Panc1 (cell line): ENCODE data around the gene SLC25A6. TPM values are rescaled to one million over a fixed set of nuclear protein-coding genes. Genes with fewer than 3 reads are reported as not detected.

Source experiments
- ATAC-seq: fragments of 200-7000 bp; cut with Tn5 transposase; 2 replicates; pipeline ENCODE4 v1.9.1; 2020; ENCODE audit warnings: mild to moderate bottlenecking, moderate library complexity
- BruUV-seq: library from RNA; stranded (reverse); fragments of 400-500 nt; replicated peaks from 2 replicates; lab custom pipeline; 2021; lab: Mats Ljungman, UMichigan
- CTCF ChIA-PET: fragments of 300-600 bp; sonication (Branson Sonifier 250); formaldehyde crosslinking; loops from one replicate; lab custom pipeline; 2022; ENCODE audit warnings: antibody characterized with exemption; lab: Charles Lee
- POLR2A ChIA-PET: fragments of 300-600 bp; sonication (Branson Sonifier 250); formaldehyde crosslinking; loops from one replicate; lab custom pipeline; 2022; ENCODE audit warnings: antibody characterized with exemption; lab: Charles Lee
- DNase-seq: peaks from one replicate; pipeline ENCODE4 v3.0.0-alpha.2; 2010; ENCODE audit warnings: low read depth, low spot score
- H3K27ac ChIP-seq: 2 replicates; pipeline ENCODE4 v1.5.1; 2011; ENCODE audit warnings: mild to moderate bottlenecking, low read length, inconsistent platforms
- H3K27me3 ChIP-seq: fragments of 200-500 bp; sonication (Bioruptor generic); 2 replicates; pipeline ENCODE4 v1.6.0; 2014; ENCODE audit warnings: low read length, inconsistent platforms; ENCODE audit not compliant: control insufficient read depth, insufficient read depth
- H3K36me3 ChIP-seq: fragments of 200-500 bp; sonication (Bioruptor generic); 2 replicates; pipeline ENCODE4 v1.5.1; 2014; ENCODE audit warnings: inconsistent platforms, mild to moderate bottlenecking, low read length, moderate library complexity; ENCODE audit not compliant: control insufficient read depth, insufficient read depth
- H3K4me1 ChIP-seq: 2 replicates; pipeline ENCODE4 v1.5.1; 2011; ENCODE audit warnings: inconsistent platforms, mild to moderate bottlenecking, low read length, moderate library complexity; ENCODE audit not compliant: control insufficient read depth, insufficient read depth
- H3K4me3 ChIP-seq, 2 experiments: 2 replicates each; pipeline ENCODE4 v1.5.1; 2011 to 2012; ENCODE audit warnings: low read depth in 2 of 2, low read length in 2 of 2, mild to moderate bottlenecking in 2 of 2, inconsistent platforms in 1 of 2, moderate library complexity in 1 of 2
- H3K9me3 ChIP-seq: fragments of 200-500 bp; sonication (Bioruptor generic); 2 replicates; pipeline ENCODE4 v1.5.1; 2014; ENCODE audit warnings: low read depth, mild to moderate bottlenecking, inconsistent platforms, low read length, moderate library complexity; ENCODE audit not compliant: control insufficient read depth, insufficient read depth
- POLR2AphosphoS5 ChIP-seq: IDR thresholded peaks from 2 replicates; pipeline ENCODE4 v1.6.1; 2012; ENCODE audit warnings: mild to moderate bottlenecking, low read depth, low read length, moderate library complexity
- SIN3A ChIP-seq: IDR thresholded peaks from 2 replicates; pipeline ENCODE4 v1.6.1; 2012; ENCODE audit warnings: low read depth, mild to moderate bottlenecking, low read length, moderate library complexity, borderline replicate concordance; ENCODE audit not compliant: insufficient read depth
- TCF7L2 ChIP-seq: IDR thresholded peaks from 2 replicates; pipeline ENCODE4 v1.6.1; 2011; ENCODE audit warnings: mild to moderate bottlenecking, low read depth, low read length, inconsistent platforms
- in situ Hi-C: cut with HindIII; loops from 2 replicates; pipeline ENCODE4 v1.10.0; 2016; ENCODE audit warnings: low sequenced_read_pairs, low pct_unique_long_range_greater_than_20kb
- intact Hi-C: fragments of 100-400 bp; cut with micrococcal nuclease; formaldehyde crosslinking; loops from one replicate; pipeline ENCODE4 v1.10.0; 2022; ENCODE audit not compliant: unreplicated experiment
- total RNA-seq: library from RNA; stranded (reverse); gene quantifications from one replicate; pipeline ENCODE4 v1.2.1, GENCODE V29; 2021; ENCODE audit not compliant: unreplicated experiment
- TF ChIP-seq, protein P1 (sequence below): fragments of 450-650 bp; IDR thresholded peaks from 2 replicates; pipeline ENCODE4 v1.5.1; 2017; ENCODE audit warnings: mild to moderate bottlenecking
- TF ChIP-seq, protein P2 (sequence below), 2 experiments: IDR thresholded peaks; 2 replicates each; pipeline ENCODE4 v1.6.1; 2011 to 2012; ENCODE audit warnings: low read depth in 2 of 2, control low read depth in 1 of 2, low read length in 1 of 2, mild to moderate bottlenecking in 1 of 2, moderate library complexity in 1 of 2; ENCODE audit not compliant: insufficient read depth in 1 of 2

SLC25A6 gene
- total RNA-seq, 1 experiment from 2014 or later, result 125 TPM

DNA sequence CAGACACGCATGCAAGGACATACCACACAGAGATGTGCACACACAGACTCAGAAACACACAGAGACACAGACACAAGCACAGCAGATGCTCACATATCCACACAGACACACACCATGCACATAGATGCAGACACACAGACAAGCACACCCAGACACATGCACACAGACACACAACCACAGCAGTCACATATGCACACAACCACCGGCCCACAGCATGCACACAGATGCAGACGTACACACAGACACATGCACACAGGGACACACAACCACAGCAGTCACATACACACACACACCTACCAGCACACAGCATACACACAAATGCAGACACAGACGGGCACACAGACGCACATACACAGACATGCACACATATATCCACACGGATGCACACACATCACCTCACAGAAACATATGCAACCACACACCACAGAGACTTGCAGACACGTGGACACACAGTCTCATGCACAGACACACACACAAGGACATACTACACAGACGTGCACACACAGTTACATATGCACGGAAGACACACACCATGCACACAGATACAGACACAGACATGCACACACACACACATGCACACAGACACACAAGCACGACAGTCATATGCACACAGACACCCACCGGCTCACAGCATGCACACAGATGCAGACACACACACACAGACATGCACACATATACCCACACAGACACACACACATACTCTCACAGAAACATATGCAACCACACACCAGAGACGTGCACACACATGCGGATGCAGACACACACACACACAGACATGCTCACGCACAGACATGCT, 25.2 kb upstream of the SLC25A6 start:
- no peak for DNase-seq
- BruUV-seq, result no TSS peak
- in situ Hi-C loops (no loop called here), intact Hi-C loops (no loop called here)
- ATAC-seq, result no peak
- ChIA-PET CTCF (no interaction called here), POLR2A (no interaction called here)
- TF ChIP-seq POLR2AphosphoS5 (0 out of 2 replicates have a peak, but pooled peaks have one; percentile 20), SIN3A (no peak), TCF7L2 (no peak)
- TF ChIP-seq, protein P1, sequence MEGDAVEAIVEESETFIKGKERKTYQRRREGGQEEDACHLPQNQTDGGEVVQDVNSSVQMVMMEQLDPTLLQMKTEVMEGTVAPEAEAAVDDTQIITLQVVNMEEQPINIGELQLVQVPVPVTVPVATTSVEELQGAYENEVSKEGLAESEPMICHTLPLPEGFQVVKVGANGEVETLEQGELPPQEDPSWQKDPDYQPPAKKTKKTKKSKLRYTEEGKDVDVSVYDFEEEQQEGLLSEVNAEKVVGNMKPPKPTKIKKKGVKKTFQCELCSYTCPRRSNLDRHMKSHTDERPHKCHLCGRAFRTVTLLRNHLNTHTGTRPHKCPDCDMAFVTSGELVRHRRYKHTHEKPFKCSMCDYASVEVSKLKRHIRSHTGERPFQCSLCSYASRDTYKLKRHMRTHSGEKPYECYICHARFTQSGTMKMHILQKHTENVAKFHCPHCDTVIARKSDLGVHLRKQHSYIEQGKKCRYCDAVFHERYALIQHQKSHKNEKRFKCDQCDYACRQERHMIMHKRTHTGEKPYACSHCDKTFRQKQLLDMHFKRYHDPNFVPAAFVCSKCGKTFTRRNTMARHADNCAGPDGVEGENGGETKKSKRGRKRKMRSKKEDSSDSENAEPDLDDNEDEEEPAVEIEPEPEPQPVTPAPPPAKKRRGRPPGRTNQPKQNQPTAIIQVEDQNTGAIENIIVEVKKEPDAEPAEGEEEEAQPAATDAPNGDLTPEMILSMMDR, result no peak
- TF ChIP-seq, protein P2, sequence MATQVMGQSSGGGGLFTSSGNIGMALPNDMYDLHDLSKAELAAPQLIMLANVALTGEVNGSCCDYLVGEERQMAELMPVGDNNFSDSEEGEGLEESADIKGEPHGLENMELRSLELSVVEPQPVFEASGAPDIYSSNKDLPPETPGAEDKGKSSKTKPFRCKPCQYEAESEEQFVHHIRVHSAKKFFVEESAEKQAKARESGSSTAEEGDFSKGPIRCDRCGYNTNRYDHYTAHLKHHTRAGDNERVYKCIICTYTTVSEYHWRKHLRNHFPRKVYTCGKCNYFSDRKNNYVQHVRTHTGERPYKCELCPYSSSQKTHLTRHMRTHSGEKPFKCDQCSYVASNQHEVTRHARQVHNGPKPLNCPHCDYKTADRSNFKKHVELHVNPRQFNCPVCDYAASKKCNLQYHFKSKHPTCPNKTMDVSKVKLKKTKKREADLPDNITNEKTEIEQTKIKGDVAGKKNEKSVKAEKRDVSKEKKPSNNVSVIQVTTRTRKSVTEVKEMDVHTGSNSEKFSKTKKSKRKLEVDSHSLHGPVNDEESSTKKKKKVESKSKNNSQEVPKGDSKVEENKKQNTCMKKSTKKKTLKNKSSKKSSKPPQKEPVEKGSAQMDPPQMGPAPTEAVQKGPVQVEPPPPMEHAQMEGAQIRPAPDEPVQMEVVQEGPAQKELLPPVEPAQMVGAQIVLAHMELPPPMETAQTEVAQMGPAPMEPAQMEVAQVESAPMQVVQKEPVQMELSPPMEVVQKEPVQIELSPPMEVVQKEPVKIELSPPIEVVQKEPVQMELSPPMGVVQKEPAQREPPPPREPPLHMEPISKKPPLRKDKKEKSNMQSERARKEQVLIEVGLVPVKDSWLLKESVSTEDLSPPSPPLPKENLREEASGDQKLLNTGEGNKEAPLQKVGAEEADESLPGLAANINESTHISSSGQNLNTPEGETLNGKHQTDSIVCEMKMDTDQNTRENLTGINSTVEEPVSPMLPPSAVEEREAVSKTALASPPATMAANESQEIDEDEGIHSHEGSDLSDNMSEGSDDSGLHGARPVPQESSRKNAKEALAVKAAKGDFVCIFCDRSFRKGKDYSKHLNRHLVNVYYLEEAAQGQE (IDR thresholded peaks at IDR 0.05; ENCODE audit: insufficient read depth in 1 of 2, low read depth in 2 of 2, low read length in 1 of 2), result no peak
- no peaks in the 10 kb centered on the region for H3K9me3 ChIP-seq
- H3K4me1 ChIP-seq, result no peaks in the 10 kb centered on the region
- H3K27ac ChIP-seq, result no peak overlapping the region
- no peak overlapping the region for H3K4me3 ChIP-seq
- no peaks in the 10 kb centered on the region for H3K27me3 ChIP-seq
- no peaks in the 10 kb centered on the region for H3K36me3 ChIP-seq

DNA sequence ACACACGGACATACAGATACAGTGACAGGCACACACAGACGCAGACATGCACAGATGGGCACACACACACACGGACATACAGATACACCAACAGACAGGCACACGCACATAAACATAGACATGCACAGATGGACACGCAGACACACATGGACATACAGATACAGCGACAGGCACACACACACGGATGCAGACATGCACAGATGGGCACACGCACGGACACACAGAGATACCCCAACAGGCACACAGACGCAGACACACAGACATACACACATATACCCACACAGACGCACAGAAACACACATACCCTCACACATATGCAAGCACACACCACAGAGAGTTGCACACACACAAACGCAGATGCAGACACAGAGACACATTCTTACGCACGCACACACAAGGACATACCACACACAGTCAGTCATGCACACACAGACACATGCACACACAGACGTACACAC, 24.4 kb upstream of the SLC25A6 start:
- ChIA-PET POLR2A (no interaction called here), CTCF (no interaction called here)
- Histone ChIP-seq H3K27ac (no peak overlapping the region), H3K27me3 (no peaks in the 10 kb centered on the region), H3K4me1 (no peaks in the 10 kb centered on the region), H3K4me3 (no peak overlapping the region), H3K36me3 (no peaks in the 10 kb centered on the region), H3K9me3 (no peaks in the 10 kb centered on the region)
- intact Hi-C loops (no loop called here), in situ Hi-C loops (no loop called here)
- DNase-seq (no peak), ATAC-seq (no peak)
- no TSS peak for BruUV-seq
- no peak for TF ChIP-seq POLR2AphosphoS5
- TF ChIP-seq TCF7L2, result no peak
- TF ChIP-seq, protein P2 (IDR thresholded peaks at IDR 0.05; ENCODE audit: insufficient read depth in 1 of 2, low read depth in 2 of 2, low read length in 1 of 2), result no peak
- TF ChIP-seq, protein P1, result no peak
- no peak for TF ChIP-seq SIN3A
